Common myeloid progenitor, CD34-positive (primary cell): Measurements from ENCODE around the gene OPA1. TPM values are rescaled to one million over a fixed set of nuclear protein-coding genes. Genes with fewer than 3 reads are reported as not detected.

Experiments
- CTCF ChIA-PET: fragments of 350-600 bp; sonication (Branson Sonifier 250); formaldehyde crosslinking; loops from one replicate; lab custom pipeline; 2021; ENCODE audit warnings: antibody characterized with exemption; lab: Charles Lee
- POLR2A ChIA-PET: fragments of 350-600 bp; sonication (Branson Sonifier 250); formaldehyde crosslinking; loops from one replicate; lab custom pipeline; 2021; ENCODE audit warnings: antibody characterized with exemption; lab: Charles Lee
- DNase-seq, 3 donors: peaks; one replicate each; pipeline versions ENCODE4 v3.0.0 to v3.0.0-alpha.2; 2013
- H3K27ac ChIP-seq, 2 experiments: 1 replicate in 1 of 2; 2 replicates in 1 of 2; pipeline ENCODE4 v1.7.0; 2013; ENCODE audit warnings: inconsistent platforms in 2 of 2, low read length in 2 of 2, mild to moderate bottlenecking in 2 of 2, low read depth in 1 of 2, moderate library complexity in 1 of 2; ENCODE audit not compliant: severe bottlenecking in 2 of 2, insufficient read depth in 1 of 2, poor library complexity in 1 of 2
- H3K27me3 ChIP-seq, 5 experiments: replicated peaks in 2 of 5; 1 replicate in 3 of 5; 2 replicates in 2 of 5; pipeline versions ENCODE4 v1.6.1 to v1.7.0; 2013; ENCODE audit warnings: low read length in 4 of 5, mild to moderate bottlenecking in 2 of 5, moderate library complexity in 2 of 5, inconsistent platforms in 1 of 5; ENCODE audit not compliant: insufficient read depth in 5 of 5, control insufficient read depth in 4 of 5
- H3K36me3 ChIP-seq, 4 experiments: 1 replicate in 2 of 4; 2 replicates in 2 of 4; pipeline versions ENCODE4 v1.6.1 to v1.7.0; 2013; ENCODE audit warnings: low read length in 3 of 4, control low read depth in 1 of 4, mild to moderate bottlenecking in 1 of 4; ENCODE audit not compliant: control insufficient read depth in 4 of 4, insufficient read depth in 4 of 4
- H3K4me1 ChIP-seq, 4 experiments: 1 replicate in 3 of 4; 2 replicates in 1 of 4; pipeline versions ENCODE4 v1.6.1 to v1.7.1; 2013; ENCODE audit warnings: low read length in 3 of 4, mild to moderate bottlenecking in 3 of 4, control low read depth in 1 of 4, inconsistent platforms in 1 of 4, moderate library complexity in 1 of 4; ENCODE audit not compliant: control insufficient read depth in 4 of 4, insufficient read depth in 4 of 4; ENCODE audit errors: control extremely low read depth in 1 of 4
- H3K4me3 ChIP-seq, 7 experiments: 1 replicate in 4 of 7; 2 replicates in 3 of 7; pipeline versions ENCODE4 v1.5.1 to v1.7.0; 2013; ENCODE audit warnings: mild to moderate bottlenecking in 7 of 7, low read length in 6 of 7, moderate library complexity in 6 of 7, inconsistent platforms in 2 of 7, low read depth in 2 of 7, control low read depth in 1 of 7; ENCODE audit not compliant: insufficient read depth in 4 of 7, control insufficient read depth in 1 of 7; ENCODE audit errors: extremely low read depth in 1 of 7
- H3K9me3 ChIP-seq, 5 experiments: 1 replicate in 4 of 5; 2 replicates in 1 of 5; pipeline versions ENCODE4 v1.6.1 to v1.7.1; 2013; ENCODE audit warnings: low read length in 4 of 5, mild to moderate bottlenecking in 2 of 5, inconsistent platforms in 1 of 5, low read depth in 1 of 5, moderate library complexity in 1 of 5; ENCODE audit not compliant: control insufficient read depth in 4 of 5, insufficient read depth in 2 of 5; ENCODE audit errors: control extremely low read depth in 1 of 5
- WGBS: methylation state at CpG from one replicate; pipeline ENCODE4 v1.1.5; 2013; ENCODE audit not compliant: insufficient coverage; 5-methylcytosine and 5-hydroxymethylcytosine counted together
- polyA plus RNA-seq: library from polyadenylated mRNA; unstranded; fragments of 120-200 nt; gene quantifications from one replicate; pipeline ENCODE4 v1.2.1, GENCODE V29; 2013

Gene OPA1, protein sequence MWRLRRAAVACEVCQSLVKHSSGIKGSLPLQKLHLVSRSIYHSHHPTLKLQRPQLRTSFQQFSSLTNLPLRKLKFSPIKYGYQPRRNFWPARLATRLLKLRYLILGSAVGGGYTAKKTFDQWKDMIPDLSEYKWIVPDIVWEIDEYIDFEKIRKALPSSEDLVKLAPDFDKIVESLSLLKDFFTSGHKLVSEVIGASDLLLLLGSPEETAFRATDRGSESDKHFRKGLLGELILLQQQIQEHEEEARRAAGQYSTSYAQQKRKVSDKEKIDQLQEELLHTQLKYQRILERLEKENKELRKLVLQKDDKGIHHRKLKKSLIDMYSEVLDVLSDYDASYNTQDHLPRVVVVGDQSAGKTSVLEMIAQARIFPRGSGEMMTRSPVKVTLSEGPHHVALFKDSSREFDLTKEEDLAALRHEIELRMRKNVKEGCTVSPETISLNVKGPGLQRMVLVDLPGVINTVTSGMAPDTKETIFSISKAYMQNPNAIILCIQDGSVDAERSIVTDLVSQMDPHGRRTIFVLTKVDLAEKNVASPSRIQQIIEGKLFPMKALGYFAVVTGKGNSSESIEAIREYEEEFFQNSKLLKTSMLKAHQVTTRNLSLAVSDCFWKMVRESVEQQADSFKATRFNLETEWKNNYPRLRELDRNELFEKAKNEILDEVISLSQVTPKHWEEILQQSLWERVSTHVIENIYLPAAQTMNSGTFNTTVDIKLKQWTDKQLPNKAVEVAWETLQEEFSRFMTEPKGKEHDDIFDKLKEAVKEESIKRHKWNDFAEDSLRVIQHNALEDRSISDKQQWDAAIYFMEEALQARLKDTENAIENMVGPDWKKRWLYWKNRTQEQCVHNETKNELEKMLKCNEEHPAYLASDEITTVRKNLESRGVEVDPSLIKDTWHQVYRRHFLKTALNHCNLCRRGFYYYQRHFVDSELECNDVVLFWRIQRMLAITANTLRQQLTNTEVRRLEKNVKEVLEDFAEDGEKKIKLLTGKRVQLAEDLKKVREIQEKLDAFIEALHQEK
- 56.0 TPM for polyA plus RNA-seq

DNA sequence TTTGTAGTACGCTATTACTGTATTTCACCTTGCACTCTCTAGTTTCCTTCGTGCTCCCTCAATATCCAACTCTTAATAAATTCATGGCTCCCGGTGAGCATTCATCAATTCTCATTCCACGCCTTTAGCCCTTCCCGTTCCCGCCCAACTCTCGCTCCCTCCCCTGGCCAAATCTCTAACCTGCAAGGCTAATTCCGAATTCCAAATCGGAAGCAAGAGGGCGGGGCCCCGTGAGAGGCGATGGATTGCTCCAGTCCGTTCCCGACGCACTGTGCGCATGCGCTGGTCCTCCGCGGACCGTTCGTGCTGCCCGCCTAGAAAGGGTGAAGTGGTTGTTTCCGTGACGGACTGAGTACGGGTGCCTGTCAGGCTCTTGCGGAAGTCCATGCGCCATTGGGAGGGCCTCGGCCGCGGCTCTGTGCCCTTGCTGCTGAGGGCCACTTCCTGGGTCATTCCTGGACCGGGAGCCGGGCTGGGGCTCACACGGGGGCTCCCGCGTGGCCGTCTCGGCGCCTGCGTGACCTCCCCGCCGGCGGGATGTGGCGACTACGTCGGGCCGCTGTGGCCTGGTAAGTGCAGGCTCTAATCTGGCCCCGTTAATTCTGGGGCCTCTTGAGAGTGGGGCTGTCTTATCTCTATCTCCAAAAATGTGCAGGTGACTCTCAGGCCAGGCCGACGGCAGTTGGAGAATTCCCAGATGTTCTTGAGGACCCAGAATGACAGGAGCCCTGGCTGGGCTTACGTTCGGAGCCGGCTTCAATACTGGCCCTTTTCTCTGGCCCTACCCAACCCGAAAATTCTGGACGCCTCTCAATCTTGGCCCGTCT, at the start of gene OPA1:
TSS of gene OPA1 (plus strand) at position 368 of the 827 bp plus-strand sequence. CDS start at position 538, 170 bp downstream.
- 0% methylated on average over 54 of the region's 55 CpGs for WGBS

DNA sequence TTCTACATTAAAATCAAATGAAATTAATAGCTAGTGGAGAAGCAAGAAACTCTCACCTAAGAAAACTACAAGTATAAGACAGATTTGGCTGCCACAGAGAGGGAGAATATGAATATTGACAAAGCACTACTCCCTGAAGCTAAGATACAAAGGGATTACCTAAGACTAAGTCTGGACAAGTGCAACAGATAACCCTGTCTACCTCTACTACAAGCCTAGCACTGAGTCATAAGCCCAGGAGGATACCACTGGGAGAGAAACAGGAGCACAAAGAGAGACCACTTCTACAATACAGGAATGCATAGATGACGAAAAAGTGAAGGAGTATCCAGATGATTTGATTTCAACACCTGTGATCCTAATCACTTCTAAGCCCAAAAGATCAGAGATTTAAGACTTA, 48.7 kb upstream of the OPA1 start:
- Histone ChIP-seq H3K27ac (no peak overlapping the region), H3K27me3 (no peaks in the 10 kb centered on the region), H3K4me3 (no peak overlapping the region), H3K4me1 (no peaks in the 10 kb centered on the region), H3K36me3 (no peaks in the 10 kb centered on the region), H3K9me3 (peaks cover 0 to 12% (median 2%) of the 10 kb centered on the region in 5 experiments)
- DNase-seq: no peak
- ChIA-PET CTCF (no interaction called here), POLR2A (no interaction called here)
- no CpG with 5 or more reads among the region's 1 CpG for WGBS

More for the DNA sequence above, at the start of gene OPA1:
- Histone ChIP-seq H3K4me1 (peaks cover 8 to 51% (median 28%) of the 10 kb centered on the region in 4 experiments), H3K36me3 (peaks cover 0 to 12% (median 8%) of the 10 kb centered on the region in 4 experiments), H3K27ac (peak within 1 kb of the TSS; percentile 94 to 98), H3K4me3 (peak within 1 kb of the TSS; percentile 86 to 99 (median 98)), H3K27me3 (no peaks in the 10 kb centered on the region), H3K9me3 (no peaks in the 10 kb centered on the region)
- CTCF ChIA-PET: no interaction called here
- POLR2A ChIA-PET: no interaction called here
- peak; percentile 96 for DNase-seq

DNA sequence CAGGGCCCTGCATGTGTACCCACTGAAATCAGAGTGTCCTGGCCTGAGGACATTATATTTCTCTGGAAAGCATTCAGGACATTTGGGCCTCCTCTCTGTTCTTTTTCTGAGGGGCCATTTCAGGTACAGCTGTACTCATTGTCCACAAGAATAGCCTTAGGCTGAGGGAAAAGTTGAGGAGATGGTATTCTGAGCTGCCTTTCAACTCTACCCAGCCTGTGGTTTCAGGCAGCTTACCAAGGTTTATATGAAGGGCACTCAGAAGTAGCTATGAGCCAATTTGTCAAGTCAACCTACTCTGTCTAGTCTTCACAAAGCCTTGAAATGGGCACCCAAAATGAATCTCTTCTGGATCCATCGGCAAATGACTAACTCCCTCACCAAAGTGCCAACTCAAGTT, 47.7 kb upstream of the OPA1 start:
- no peaks in the 10 kb centered on the region for H3K27me3 ChIP-seq
- H3K36me3 ChIP-seq: no peaks in the 10 kb centered on the region
- POLR2A ChIA-PET: no interaction called here
- H3K9me3 ChIP-seq: peaks cover 0 to 12% (median 2%) of the 10 kb centered on the region in 5 experiments
- CTCF ChIA-PET: no interaction called here
- no peak overlapping the region for H3K4me3 ChIP-seq
- H3K27ac ChIP-seq: no peak overlapping the region
- whole genome bisulfite sequencing: 100% methylated on average over 1 of the region's 1 CpG
- H3K4me1 ChIP-seq: no peaks in the 10 kb centered on the region
- no peak for DNase-seq

DNA sequence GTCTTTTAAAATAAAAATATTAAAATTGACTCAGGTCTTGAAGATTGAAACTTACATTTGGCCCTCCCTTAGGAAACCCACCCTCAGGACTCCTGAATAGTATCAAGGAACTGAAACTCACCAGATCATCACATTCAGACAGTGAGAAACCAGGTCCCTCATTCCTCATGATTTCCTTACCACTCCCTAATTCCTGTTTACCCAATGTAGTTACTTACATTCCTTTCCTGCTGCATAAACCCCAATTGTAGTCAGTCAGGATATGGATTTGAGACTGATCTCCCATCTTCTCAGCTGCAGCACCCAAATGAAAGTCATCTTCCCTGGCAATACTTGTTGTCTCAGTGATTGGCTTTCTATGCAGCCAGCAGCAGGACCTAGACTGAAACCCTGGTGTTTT, 46.9 kb upstream of the OPA1 start:
- Histone ChIP-seq H3K36me3 (no peaks in the 10 kb centered on the region), H3K9me3 (peaks cover 0 to 12% (median 2%) of the 10 kb centered on the region in 5 experiments), H3K27me3 (no peaks in the 10 kb centered on the region), H3K4me1 (no peaks in the 10 kb centered on the region), H3K27ac (no peak overlapping the region), H3K4me3 (no peak overlapping the region)
- POLR2A ChIA-PET: no interaction called here
- DNase-seq: no peak
- CTCF ChIA-PET: no interaction called here

DNA sequence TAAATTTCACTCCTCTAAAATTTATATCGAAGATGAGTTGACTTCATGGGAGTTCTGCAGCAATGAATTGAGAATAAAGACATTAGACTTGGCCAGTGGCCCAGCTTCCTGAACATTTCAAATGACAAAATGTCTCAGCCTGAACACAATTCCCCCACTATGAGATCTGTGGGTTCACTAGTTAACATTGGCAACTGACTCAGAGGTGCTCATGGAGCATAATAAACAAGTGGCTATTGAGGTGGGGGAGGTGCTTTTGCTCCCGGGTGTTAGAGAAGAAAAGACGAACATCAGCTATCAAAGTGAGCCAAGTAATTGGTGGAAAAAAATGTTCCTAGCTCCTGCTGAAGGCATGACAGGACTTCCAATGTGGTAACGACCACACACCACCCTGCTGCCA, 44.6 kb upstream of the OPA1 start:
- Histone ChIP-seq H3K27ac (no peak overlapping the region), H3K27me3 (no peaks in the 10 kb centered on the region), H3K4me1 (no peaks in the 10 kb centered on the region), H3K4me3 (no peak overlapping the region), H3K36me3 (no peaks in the 10 kb centered on the region), H3K9me3 (peaks cover 0 to 12% (median 2%) of the 10 kb centered on the region in 5 experiments)
- 83% methylated on average over 2 of the region's 4 CpGs for WGBS
- no peak for DNase-seq
- ChIA-PET CTCF (no interaction called here), POLR2A (no interaction called here)

DNA sequence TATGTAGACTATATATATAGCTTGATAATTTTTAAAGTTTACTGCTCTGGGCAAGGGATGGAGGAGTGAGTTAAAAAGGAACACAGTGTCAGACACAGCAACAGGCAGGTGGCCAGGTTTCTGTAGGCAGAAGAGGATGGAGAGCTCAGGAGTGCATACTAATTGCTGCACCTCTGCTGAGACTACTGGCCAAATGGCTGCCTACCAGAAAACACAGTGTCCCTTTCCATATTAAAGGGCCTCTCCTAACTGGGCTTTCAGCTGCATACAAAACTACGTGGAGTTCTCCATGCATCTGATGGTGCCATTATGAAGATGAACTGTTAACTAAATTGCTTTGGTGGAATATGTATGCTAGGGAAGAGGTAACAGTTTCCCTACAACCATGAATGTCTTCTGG, 40.1 kb upstream of the OPA1 start:
- no peaks in the 10 kb centered on the region for H3K9me3 ChIP-seq
- CTCF ChIA-PET: interaction anchor here (1.0 kb wide), 1 partner anchor 57 kb away, joined by 3 read pairs; no protein-coding TSS in a partner anchor
- POLR2A ChIA-PET: no interaction called here
- WGBS: 80% methylated on average over 1 of the region's 1 CpG
- DNase-seq: no peak
- H3K36me3 ChIP-seq: no peaks in the 10 kb centered on the region
- H3K4me1 ChIP-seq: no peaks in the 10 kb centered on the region
- H3K4me3 ChIP-seq: no peak overlapping the region
- no peak overlapping the region for H3K27ac ChIP-seq
- H3K27me3 ChIP-seq: no peaks in the 10 kb centered on the region
